Kidney (tissue), 14 donors: ENCODE data around the gene ZMYND8. TPM values are rescaled to one million over a fixed set of nuclear protein-coding genes. Genes with fewer than 3 reads are reported as not detected.

ENCODE experiments used
- DNase-seq, 5 donors: peaks; one replicate each; pipeline ENCODE4 v3.0.0-alpha.2; 2013 to 2020
- FAIRE-seq: peaks from 2 replicates; lab custom pipeline; 2012; peaks lifted over from hg19 to GRCh38; lab: Jason Lieb, UNC
- H3K27ac ChIP-seq, 2 donors: one replicate each; pipeline ENCODE4 v1.7.0; 2013; ENCODE audit warnings: low read depth in 2 of 2, low read length in 2 of 2, inconsistent platforms in 1 of 2
- H3K27me3 ChIP-seq: one replicate; pipeline ENCODE4 v1.7.1; 2013; ENCODE audit warnings: low read length, inconsistent platforms; ENCODE audit not compliant: control insufficient read depth, insufficient read depth
- H3K36me3 ChIP-seq, 3 donors: one replicate each; pipeline versions ENCODE4 v1.7.0 to v1.7.1; 2013; ENCODE audit warnings: low read length in 3 of 3, control low read depth in 1 of 3, inconsistent platforms in 1 of 3; ENCODE audit not compliant: insufficient read depth in 3 of 3, control insufficient read depth in 2 of 3
- H3K4me1 ChIP-seq, 3 donors: one replicate each; pipeline versions ENCODE4 v1.7.0 to v1.7.1; 2013; ENCODE audit warnings: low read length in 3 of 3, inconsistent platforms in 1 of 3, low read depth in 1 of 3; ENCODE audit not compliant: control insufficient read depth in 2 of 3, insufficient read depth in 2 of 3
- H3K4me3 ChIP-seq, 3 donors: one replicate each; pipeline versions ENCODE4 v1.7.0 to v1.8.1; 2013; ENCODE audit warnings: low read length in 3 of 3, control low read depth in 1 of 3, inconsistent platforms in 1 of 3
- H3K9ac ChIP-seq, 3 donors: one replicate each; pipeline versions ENCODE4 v1.7.0 to v1.7.1; 2013; ENCODE audit warnings: low read length in 3 of 3, control low read depth in 1 of 3, inconsistent platforms in 1 of 3
- H3K9me3 ChIP-seq, 3 donors: one replicate each; pipeline versions ENCODE4 v1.7.0 to v1.7.1; 2013; ENCODE audit warnings: low read length in 3 of 3, control low read depth in 1 of 3, inconsistent platforms in 1 of 3; ENCODE audit not compliant: control insufficient read depth in 2 of 3, insufficient read depth in 1 of 3
- CTCF ChIP-seq: IDR thresholded peaks from 3 replicates; pipeline ENCODE4 v1.5.1; 2012; ENCODE audit warnings: mild to moderate bottlenecking, moderate library complexity, borderline replicate concordance; ENCODE audit not compliant: insufficient read depth; ENCODE audit errors: extremely low read depth
- intact Hi-C: fragments of 100-400 bp; cut with DNase I; formaldehyde crosslinking; loops from one replicate; pipeline ENCODE4 v1.11.1; 2022
- polyA plus RNA-seq: library from polyadenylated mRNA; stranded (reverse); fragments of 350-450 nt; fragmentation: Illumina TruSeq; extraction: RNeasy Lipid Tissue Mini Kit (QIAGEN cat#74804); gene quantifications from one replicate; pipeline ENCODE4 v1.2.3, GENCODE V29; 2014; ENCODE audit warnings: low read depth, low replicate concordance; ENCODE audit not compliant: insufficient read depth
- total RNA-seq: library from RNA; stranded (reverse); fragmentation: NEBNext Ultra II Directional; extraction: Animal tissue kit (Norgen Biotek cat#: 25700); gene quantifications from one replicate; pipeline ENCODE4 v1.2.1, GENCODE V29; 2021
- donor health status: control.
- donor health status: control.
- donor health status: control.
- donor health status: control.
- donor health status: control.
- donor health status: DM: yes; HTN: yes; CAD: no.
- donor health status: Normal renal cell carcinoma (clear cell type).

Gene ZMYND8
- total and polyA plus RNA-seq, 2 donors from 2014 or later, result 10.5 to 37.5 TPM

GRCh38 chr20:47216819-47217410 lies 139.6 kb downstream of the ZMYND8 start:
- intact Hi-C loops, result no loop called here
- DNase-seq, result no peak
- H3K4me1 ChIP-seq, result no peaks in the 10 kb centered on the region
- no peak for TF ChIP-seq CTCF
- H3K27ac ChIP-seq, result no peak overlapping the region
- no peak overlapping the region for H3K4me3 ChIP-seq
- no peak overlapping the region for H3K9ac ChIP-seq
- H3K9me3 ChIP-seq, result no peaks in the 10 kb centered on the region
- no peak for FAIRE-seq
- H3K27me3 ChIP-seq, result no peaks in the 10 kb centered on the region
- peaks cover 7 to 41% (median 25%) of the 10 kb centered on the region in 3 donors for H3K36me3 ChIP-seq

GRCh38 chr20:47215653-47216397 lies 140.7 kb downstream of the ZMYND8 start:
- no peak overlapping the region for H3K27ac ChIP-seq
- intact Hi-C loops, result no loop called here

GRCh38 chr20:47213966-47214365 lies 142.5 kb downstream of the ZMYND8 start:
- FAIRE-seq, result no peak
- no peak for DNase-seq
- TF ChIP-seq CTCF, result no peak

More at GRCh38 chr20:47215653-47216397, 140.7 kb downstream of the ZMYND8 start:
- FAIRE-seq (no peak), DNase-seq (no peak)
- Histone ChIP-seq H3K36me3 (peaks cover 7 to 39% (median 33%) of the 10 kb centered on the region in 3 donors), H3K9me3 (no peaks in the 10 kb centered on the region), H3K4me3 (no peak overlapping the region), H3K9ac (no peak overlapping the region), H3K27me3 (no peaks in the 10 kb centered on the region), H3K4me1 (no peaks in the 10 kb centered on the region)
- no peak for TF ChIP-seq CTCF

More at GRCh38 chr20:47213966-47214365, 142.5 kb downstream of the ZMYND8 start:
- Histone ChIP-seq H3K27ac (no peak overlapping the region), H3K36me3 (peaks cover 10 to 42% (median 41%) of the 10 kb centered on the region in 3 donors), H3K27me3 (no peaks in the 10 kb centered on the region), H3K9me3 (no peaks in the 10 kb centered on the region), H3K4me3 (no peak overlapping the region), H3K9ac (no peak overlapping the region), H3K4me1 (no peaks in the 10 kb centered on the region)
- intact Hi-C loops, result no loop called here
